Vagina (tissue), 2 donors: ENCODE measurements around the gene CFAP73.

Source experiments
- POLR2AphosphoS5 ChIP-seq, 2 donors: sonication (generic); formaldehyde crosslinking; IDR thresholded peaks; one replicate each; pipeline ENCODE4 v1.9.0; 2017; ENCODE audit warnings: antibody characterized with exemption in 2 of 2, mild to moderate bottlenecking in 2 of 2, low read depth in 1 of 2; ENCODE audit not compliant: insufficient read depth in 1 of 2
- TF ChIP-seq, protein P1 (sequence below), 3 experiments: fragments of 450-650 bp in 2 of 3; fragments of 200-600 bp in 1 of 3; sonication (generic) in 1 of 3; IDR thresholded peaks; one replicate each; pipeline ENCODE4 v1.5.1; 2017 to 2019; ENCODE audit warnings: antibody characterized with exemption in 3 of 3, mild to moderate bottlenecking in 2 of 3, moderate library complexity in 2 of 3

DNA sequence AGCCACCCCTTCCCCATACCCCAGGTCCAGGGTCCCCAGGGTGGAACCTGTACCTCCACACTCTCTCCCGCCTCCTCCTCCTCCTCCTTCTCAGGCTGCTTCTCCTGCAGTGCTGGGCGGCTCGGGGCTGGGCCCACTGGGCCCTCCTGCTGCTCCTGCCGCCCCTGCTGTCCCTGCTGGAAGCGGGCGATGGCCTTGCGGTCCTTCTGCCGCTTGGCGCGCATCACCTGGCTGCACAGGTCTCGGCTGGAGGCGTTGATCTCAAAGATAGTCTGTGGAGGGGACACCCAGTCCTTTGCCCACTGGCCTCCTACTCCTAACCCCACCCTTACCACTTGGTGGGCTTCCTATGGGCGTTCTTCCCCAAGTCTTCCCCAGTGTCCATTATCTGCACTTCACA, 14.5 kb downstream of the CFAP73 start:
- TF ChIP-seq, protein P1, sequence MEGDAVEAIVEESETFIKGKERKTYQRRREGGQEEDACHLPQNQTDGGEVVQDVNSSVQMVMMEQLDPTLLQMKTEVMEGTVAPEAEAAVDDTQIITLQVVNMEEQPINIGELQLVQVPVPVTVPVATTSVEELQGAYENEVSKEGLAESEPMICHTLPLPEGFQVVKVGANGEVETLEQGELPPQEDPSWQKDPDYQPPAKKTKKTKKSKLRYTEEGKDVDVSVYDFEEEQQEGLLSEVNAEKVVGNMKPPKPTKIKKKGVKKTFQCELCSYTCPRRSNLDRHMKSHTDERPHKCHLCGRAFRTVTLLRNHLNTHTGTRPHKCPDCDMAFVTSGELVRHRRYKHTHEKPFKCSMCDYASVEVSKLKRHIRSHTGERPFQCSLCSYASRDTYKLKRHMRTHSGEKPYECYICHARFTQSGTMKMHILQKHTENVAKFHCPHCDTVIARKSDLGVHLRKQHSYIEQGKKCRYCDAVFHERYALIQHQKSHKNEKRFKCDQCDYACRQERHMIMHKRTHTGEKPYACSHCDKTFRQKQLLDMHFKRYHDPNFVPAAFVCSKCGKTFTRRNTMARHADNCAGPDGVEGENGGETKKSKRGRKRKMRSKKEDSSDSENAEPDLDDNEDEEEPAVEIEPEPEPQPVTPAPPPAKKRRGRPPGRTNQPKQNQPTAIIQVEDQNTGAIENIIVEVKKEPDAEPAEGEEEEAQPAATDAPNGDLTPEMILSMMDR (IDR thresholded peaks at IDR 0.05), result no peak
- no peak for TF ChIP-seq POLR2AphosphoS5 (IDR thresholded peaks at IDR 0.05; ENCODE audit: insufficient read depth in 1 of 2, low read depth in 1 of 2)
